ENCODE measurements around the gene POLR2C. TPM values are rescaled to one million over a fixed set of nuclear protein-coding genes. Genes with fewer than 3 reads are reported as not detected.

Gene POLR2C
- total and polyA plus RNA-seq, 2 experiments from 2014 or later: 37.6 to 123 TPM

DNA sequence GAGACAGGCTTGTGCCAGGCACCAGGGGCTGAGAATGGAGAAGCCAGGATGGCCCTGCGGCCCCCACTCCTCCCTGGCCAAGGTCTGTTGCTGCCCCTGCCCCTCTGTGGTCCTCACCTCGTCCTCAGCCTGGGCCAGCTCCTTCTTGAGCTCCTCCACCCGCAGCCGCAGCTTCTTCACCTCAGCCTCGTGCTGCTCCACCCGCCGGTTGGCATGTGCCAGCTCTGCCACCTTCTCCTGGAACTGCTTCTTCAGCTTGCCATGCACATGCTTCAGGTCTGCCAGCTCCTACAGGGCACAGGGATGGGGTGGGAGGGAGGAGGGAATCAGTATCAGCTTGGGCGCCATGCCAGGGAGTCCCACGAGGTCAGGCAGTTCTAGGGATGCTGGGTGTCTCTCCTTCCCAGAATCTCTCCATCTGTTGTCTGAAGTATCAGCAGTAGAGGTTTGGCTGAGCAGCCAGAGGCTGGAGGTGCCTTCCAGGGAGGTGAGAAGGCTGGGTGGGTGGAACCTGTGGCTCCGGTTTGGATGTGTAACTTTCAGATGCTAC, 53.8 kb downstream of the POLR2C start (continued):
- TF ChIP-seq, protein P1, sequence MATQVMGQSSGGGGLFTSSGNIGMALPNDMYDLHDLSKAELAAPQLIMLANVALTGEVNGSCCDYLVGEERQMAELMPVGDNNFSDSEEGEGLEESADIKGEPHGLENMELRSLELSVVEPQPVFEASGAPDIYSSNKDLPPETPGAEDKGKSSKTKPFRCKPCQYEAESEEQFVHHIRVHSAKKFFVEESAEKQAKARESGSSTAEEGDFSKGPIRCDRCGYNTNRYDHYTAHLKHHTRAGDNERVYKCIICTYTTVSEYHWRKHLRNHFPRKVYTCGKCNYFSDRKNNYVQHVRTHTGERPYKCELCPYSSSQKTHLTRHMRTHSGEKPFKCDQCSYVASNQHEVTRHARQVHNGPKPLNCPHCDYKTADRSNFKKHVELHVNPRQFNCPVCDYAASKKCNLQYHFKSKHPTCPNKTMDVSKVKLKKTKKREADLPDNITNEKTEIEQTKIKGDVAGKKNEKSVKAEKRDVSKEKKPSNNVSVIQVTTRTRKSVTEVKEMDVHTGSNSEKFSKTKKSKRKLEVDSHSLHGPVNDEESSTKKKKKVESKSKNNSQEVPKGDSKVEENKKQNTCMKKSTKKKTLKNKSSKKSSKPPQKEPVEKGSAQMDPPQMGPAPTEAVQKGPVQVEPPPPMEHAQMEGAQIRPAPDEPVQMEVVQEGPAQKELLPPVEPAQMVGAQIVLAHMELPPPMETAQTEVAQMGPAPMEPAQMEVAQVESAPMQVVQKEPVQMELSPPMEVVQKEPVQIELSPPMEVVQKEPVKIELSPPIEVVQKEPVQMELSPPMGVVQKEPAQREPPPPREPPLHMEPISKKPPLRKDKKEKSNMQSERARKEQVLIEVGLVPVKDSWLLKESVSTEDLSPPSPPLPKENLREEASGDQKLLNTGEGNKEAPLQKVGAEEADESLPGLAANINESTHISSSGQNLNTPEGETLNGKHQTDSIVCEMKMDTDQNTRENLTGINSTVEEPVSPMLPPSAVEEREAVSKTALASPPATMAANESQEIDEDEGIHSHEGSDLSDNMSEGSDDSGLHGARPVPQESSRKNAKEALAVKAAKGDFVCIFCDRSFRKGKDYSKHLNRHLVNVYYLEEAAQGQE (IDR thresholded peaks at IDR 0.05; ENCODE audit: unreplicated experiment): no peak
- TF ChIP-seq EZH2 (IDR thresholded peaks at IDR 0.05; ENCODE audit: low read depth, unreplicated experiment) (no peak), ZNF331 (CRISPR knock-in tag; IDR thresholded peaks at IDR 0.05; ENCODE audit: low read depth) (no peak), NANOG (IDR thresholded peaks at IDR 0.05; ENCODE audit: borderline replicate concordance) (no peak)

- peaks cover 9% of the 10 kb centered on the region; the same call in 2 of the 3 replicates for H3K4me1 Mint-ChIP-seq
- H3K36me3 ChIP-seq (ENCODE audit: insufficient read depth): no peaks in the 10 kb centered on the region
- no peaks in the 10 kb centered on the region; the same call in 2 of the 3 replicates for H3K9me3 Mint-ChIP-seq
- H4K20me1 ChIP-seq (replicated peaks; ENCODE audit: insufficient read depth): no peaks in the 10 kb centered on the region
- H3K79me2 ChIP-seq (replicated peaks; ENCODE audit: insufficient read depth): no peaks in the 10 kb centered on the region
- peaks cover 13% of the 10 kb centered on the region for H3K27me3 Mint-ChIP-seq (ENCODE audit: insufficient read depth, low read depth, poor library complexity)
- H3K4me2 ChIP-seq: no peak overlapping the region
- H3K4me3 ChIP-seq: no peak overlapping the region
- H3K4me1 ChIP-seq (ENCODE audit: insufficient read depth): 0 out of 2 replicates have a peak, but pooled peaks cover 4% of the 10 kb centered on the region
- no peaks in the 10 kb centered on the region for H3K9me2 ChIP-seq (ENCODE audit: insufficient read depth)
- H3K27me3 ChIP-seq (ENCODE audit: insufficient read depth): no peaks in the 10 kb centered on the region
- no peak overlapping the region for H3K27ac Mint-ChIP-seq
- no peak for ATAC-seq
- H3K27ac ChIP-seq (ENCODE audit: low read depth): no peak overlapping the region
- no peak overlapping the region for H2AFZ ChIP-seq
- DNase-seq (ENCODE audit: low spot score): no peak
- no peaks in the 10 kb centered on the region for H3F3A ChIP-seq (replicated peaks; ENCODE audit: low read depth)
- peaks cover 6% of the 10 kb centered on the region; the same call in 1 of the 3 replicates for H3K36me3 Mint-ChIP-seq (ENCODE audit: low read depth)
- H3K4me3 Mint-ChIP-seq: no peak overlapping the region
- TF ChIP-seq ZNF114 (CRISPR knock-in tag; IDR thresholded peaks at IDR 0.05): no peak
- TF ChIP-seq ZNF331 (CRISPR knock-in tag; IDR thresholded peaks at IDR 0.05; ENCODE audit: low read depth): no peak
- TF ChIP-seq NANOG (IDR thresholded peaks at IDR 0.05; ENCODE audit: borderline replicate concordance): no peak
- TF ChIP-seq CREB1 (CRISPR knock-in tag; IDR thresholded peaks at IDR 0.05; ENCODE audit: low read depth): no peak
- TF ChIP-seq, protein P2, sequence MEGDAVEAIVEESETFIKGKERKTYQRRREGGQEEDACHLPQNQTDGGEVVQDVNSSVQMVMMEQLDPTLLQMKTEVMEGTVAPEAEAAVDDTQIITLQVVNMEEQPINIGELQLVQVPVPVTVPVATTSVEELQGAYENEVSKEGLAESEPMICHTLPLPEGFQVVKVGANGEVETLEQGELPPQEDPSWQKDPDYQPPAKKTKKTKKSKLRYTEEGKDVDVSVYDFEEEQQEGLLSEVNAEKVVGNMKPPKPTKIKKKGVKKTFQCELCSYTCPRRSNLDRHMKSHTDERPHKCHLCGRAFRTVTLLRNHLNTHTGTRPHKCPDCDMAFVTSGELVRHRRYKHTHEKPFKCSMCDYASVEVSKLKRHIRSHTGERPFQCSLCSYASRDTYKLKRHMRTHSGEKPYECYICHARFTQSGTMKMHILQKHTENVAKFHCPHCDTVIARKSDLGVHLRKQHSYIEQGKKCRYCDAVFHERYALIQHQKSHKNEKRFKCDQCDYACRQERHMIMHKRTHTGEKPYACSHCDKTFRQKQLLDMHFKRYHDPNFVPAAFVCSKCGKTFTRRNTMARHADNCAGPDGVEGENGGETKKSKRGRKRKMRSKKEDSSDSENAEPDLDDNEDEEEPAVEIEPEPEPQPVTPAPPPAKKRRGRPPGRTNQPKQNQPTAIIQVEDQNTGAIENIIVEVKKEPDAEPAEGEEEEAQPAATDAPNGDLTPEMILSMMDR (conservative IDR thresholded peaks at IDR 0.05; ENCODE audit: low read depth in 2 of 2): no peak
- no peak for TF ChIP-seq ETS1 (IDR thresholded peaks at IDR 0.05)
- no peak for TF ChIP-seq POLR2AphosphoS5 (IDR thresholded peaks at IDR 0.05; ENCODE audit: low read depth)
- no peak for TF ChIP-seq JUNB (IDR thresholded peaks at IDR 0.05; ENCODE audit: unreplicated experiment)
- TF ChIP-seq ZNF462 (CRISPR knock-in tag; IDR thresholded peaks at IDR 0.05): no peak
Measured at GRCh38 chr16:57516773-57517172, 54.3 kb downstream of the POLR2C start.

Data from GM23338 (cell line).